ENCODE data around the gene GALNT12.

The GALNT12 gene

GRCh38 chr9:98805506-98806272, 1.8 kb upstream of the GALNT12 start:
- DNase-seq = peak; percentile 64

- DNase-seq = peak; percentile 49
Observed at GRCh38 chr9:98806394-98807035, 955 bp upstream of the GALNT12 start.

- no peak for DNase-seq
Observed at GRCh38 chr9:98807814-98808195, 335 bp downstream of the GALNT12 start.

- DNase-seq = peak; percentile 48
Observed at GRCh38 chr9:98808411-98808815, 943 bp downstream of the GALNT12 start.

GRCh38 chr9:98808875-98809274, 1.4 kb downstream of the GALNT12 start:
- no peak for DNase-seq

- DNase-seq = no peak
Observed at GRCh38 chr9:98809311-98810101, 2.0 kb downstream of the GALNT12 start.

GRCh38 chr9:98810102-98810842, 2.8 kb downstream of the GALNT12 start:
- DNase-seq = no peak

GRCh38 chr9:98811051-98811650, 3.7 kb downstream of the GALNT12 start:
- DNase-seq = peak; percentile 95

- peak; percentile 59 for DNase-seq
Observed at GRCh38 chr9:98815391-98815951, 8.0 kb downstream of the GALNT12 start.

GRCh38 chr9:98818764-98819163, 11.3 kb downstream of the GALNT12 start:
- no peak for DNase-seq

GRCh38 chr9:98819231-98819630, 11.8 kb downstream of the GALNT12 start:
- no peak for DNase-seq

GRCh38 chr9:98821831-98822230, 14.4 kb downstream of the GALNT12 start:
- DNase-seq = no peak

- no peak for DNase-seq
Observed at GRCh38 chr9:98822661-98823060, 15.2 kb downstream of the GALNT12 start.

- DNase-seq = no peak
Observed at GRCh38 chr9:98823666-98824334, 16.3 kb downstream of the GALNT12 start.

GRCh38 chr9:98825414-98825813, 17.9 kb downstream of the GALNT12 start:
- no peak for DNase-seq

- DNase-seq = no peak
Observed at GRCh38 chr9:98826716-98827115, 19.2 kb downstream of the GALNT12 start.

- no peak for DNase-seq
Observed at GRCh38 chr9:98829766-98830165, 22.3 kb downstream of the GALNT12 start.

- DNase-seq = no peak
Observed at GRCh38 chr9:98830554-98830953, 23.1 kb downstream of the GALNT12 start.

- no peak for DNase-seq
Observed at GRCh38 chr9:98831696-98832095, 24.2 kb downstream of the GALNT12 start.

GRCh38 chr9:98832768-98833089, 25.3 kb downstream of the GALNT12 start:
- no peak for DNase-seq

GRCh38 chr9:98833090-98833956, 25.9 kb downstream of the GALNT12 start:
- no peak for DNase-seq
